H1 (cell line): ENCODE measurements around the gene NKAIN2. TPM values are rescaled to one million over a fixed set of nuclear protein-coding genes. Genes with fewer than 3 reads are reported as not detected.

Experiments
- EGR1 ChIP-seq: IDR thresholded peaks from 2 replicates; pipeline ENCODE4 v1.6.1; 2011; ENCODE audit warnings: low read depth, low read length, borderline replicate concordance
- KDM4A ChIP-seq: IDR thresholded peaks from one replicate; pipeline ENCODE4 v1.7.1; 2012; ENCODE audit warnings: low read depth, mild to moderate bottlenecking, moderate library complexity, low read length, inconsistent platforms; ENCODE audit not compliant: severe bottlenecking
- SUZ12 ChIP-seq: fragments of 200-600 bp; sonication (generic); IDR thresholded peaks from 2 replicates; pipeline ENCODE4 v1.6.1; 2012; ENCODE audit warnings: mild to moderate bottlenecking, inconsistent platforms, low read length, moderate library complexity, mixed read lengths
- TBP ChIP-seq: IDR thresholded peaks from 2 replicates; pipeline ENCODE4 v1.6.1; 2011; ENCODE audit warnings: low read depth, low read length, improper control_type of control experiment
- polyA plus RNA-seq, 7 experiments: library from polyadenylated mRNA; depleted of rRNA in 3 of 7; stranded (reverse) in 5 of 7; unstranded in 2 of 7; fragments of >200 nt in 5 of 7; fragments of 200-250 nt in 2 of 7; gene quantifications; 1 replicate in 5 of 7; 2 replicates in 1 of 7; 4 replicates in 1 of 7; pipeline versions ENCODE4 v1.2.1 to v1.2.3, GENCODE V29; 2011 to 2013; ENCODE audit warnings: missing spikeins in 2 of 7, mixed read lengths in 2 of 7
- total RNA-seq: library from RNA; stranded (reverse); fragmentation: NEBNext Ultra II Directional; extraction: Animal tissue kit (Norgen Biotek cat#: 25700); gene quantifications from 2 replicates; pipeline ENCODE4 v1.2.1, GENCODE V29; 2021
- TF ChIP-seq, protein P1 (sequence below): IDR thresholded peaks from 2 replicates; pipeline ENCODE4 v1.6.1; 2011; ENCODE audit warnings: low read length, improper control_type of control experiment

The NKAIN2 gene
- total and polyA plus RNA-seq, 2 of the 8 experiments (the other 6 are each of a cell fraction or from before 2014, with no cell fraction given), result 0.20 to 0.34 TPM

GRCh38 chr6:123805921-123806320 lies 2.3 kb downstream of the NKAIN2 start (continued):
- no peak for TF ChIP-seq SUZ12
- TF ChIP-seq EGR1, result no peak
- TF ChIP-seq TBP, result no peak
- no peak for TF ChIP-seq KDM4A
- TF ChIP-seq, protein P1, sequence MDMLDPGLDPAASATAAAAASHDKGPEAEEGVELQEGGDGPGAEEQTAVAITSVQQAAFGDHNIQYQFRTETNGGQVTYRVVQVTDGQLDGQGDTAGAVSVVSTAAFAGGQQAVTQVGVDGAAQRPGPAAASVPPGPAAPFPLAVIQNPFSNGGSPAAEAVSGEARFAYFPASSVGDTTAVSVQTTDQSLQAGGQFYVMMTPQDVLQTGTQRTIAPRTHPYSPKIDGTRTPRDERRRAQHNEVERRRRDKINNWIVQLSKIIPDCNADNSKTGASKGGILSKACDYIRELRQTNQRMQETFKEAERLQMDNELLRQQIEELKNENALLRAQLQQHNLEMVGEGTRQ, result no peak
- TF ChIP-seq, all 59 proteins: peak for 0
